ENCODE measurements around the gene PCDHB7. TPM values are rescaled to one million over a fixed set of nuclear protein-coding genes. Genes with fewer than 3 reads are reported as not detected.
"Not testable (repeated sequence)": the region's sequence is repeated elsewhere in the genome, so short reads cannot be mapped to it uniquely, and the experiment has no call there.

PCDHB7 gene
- total RNA-seq, 2 donors from 2014 or later: not detected

- H3K4me1 Mint-ChIP-seq (ENCODE audit: low read depth): no peaks in the 10 kb centered on the region
- H3K4me3 Mint-ChIP-seq: no peak overlapping the region
- ATAC-seq (replicated peaks in 1 of 2) (no peak), DNase-seq (no peak)
- H3K27ac Mint-ChIP-seq: no peak overlapping the region
- H3K9me3 Mint-ChIP-seq: peaks cover 7 to 10% of the 10 kb centered on the region in 2 donors
- H3K27me3 Mint-ChIP-seq (ENCODE audit: low read depth): peaks cover 27% of the 10 kb centered on the region
- H3K36me3 Mint-ChIP-seq (ENCODE audit: insufficient read depth in 2 of 2): peaks cover 6 to 15% of the 10 kb centered on the region in 2 donors
Measured at GRCh38 chr5:141155540-141156374, 16.7 kb upstream of the PCDHB7 start.

GRCh38 chr5:141157356-141157755 lies 15.1 kb upstream of the PCDHB7 start:
- H3K36me3 Mint-ChIP-seq (ENCODE audit: insufficient read depth in 2 of 2); H3K4me1 Mint-ChIP-seq (ENCODE audit: low read depth); ATAC-seq (replicated peaks in 1 of 2); H3K9me3 Mint-ChIP-seq; H3K4me3 Mint-ChIP-seq; DNase-seq; H3K27ac Mint-ChIP-seq: not testable (repeated sequence)
- H3K27me3 Mint-ChIP-seq (ENCODE audit: low read depth): peaks cover 19% of the 10 kb centered on the region

GRCh38 chr5:141157901-141158300 lies 14.5 kb upstream of the PCDHB7 start:
- H3K4me1 Mint-ChIP-seq (ENCODE audit: low read depth); H3K27ac Mint-ChIP-seq; H3K9me3 Mint-ChIP-seq; H3K4me3 Mint-ChIP-seq; H3K36me3 Mint-ChIP-seq (ENCODE audit: insufficient read depth in 2 of 2); ATAC-seq (replicated peaks in 1 of 2); DNase-seq: not testable (repeated sequence)
- peaks cover 14% of the 10 kb centered on the region for H3K27me3 Mint-ChIP-seq (ENCODE audit: low read depth)

GRCh38 chr5:141174291-141175104 lies 2.1 kb downstream of the PCDHB7 start:
- not testable (repeated sequence) for H3K4me1 Mint-ChIP-seq (ENCODE audit: low read depth); H3K4me3 Mint-ChIP-seq; H3K27me3 Mint-ChIP-seq (ENCODE audit: low read depth); DNase-seq; H3K27ac Mint-ChIP-seq; ATAC-seq (replicated peaks in 1 of 2); H3K36me3 Mint-ChIP-seq (ENCODE audit: insufficient read depth in 2 of 2); H3K9me3 Mint-ChIP-seq

GRCh38 chr5:141175933-141176332 lies 3.5 kb downstream of the PCDHB7 start:
- no peak overlapping the region for H3K27ac Mint-ChIP-seq
- no peak for ATAC-seq (replicated peaks in 1 of 2)
- H3K4me1 Mint-ChIP-seq (ENCODE audit: low read depth): peaks cover 3% of the 10 kb centered on the region
- peaks cover 3 to 4% of the 10 kb centered on the region in 2 donors for H3K36me3 Mint-ChIP-seq (ENCODE audit: insufficient read depth in 2 of 2)
- no peaks in the 10 kb centered on the region for H3K9me3 Mint-ChIP-seq
- H3K27me3 Mint-ChIP-seq (ENCODE audit: low read depth): peaks cover 9% of the 10 kb centered on the region
- H3K4me3 Mint-ChIP-seq: no peak overlapping the region
- DNase-seq: no peak

GRCh38 chr5:141177577-141178191 lies 5.2 kb downstream of the PCDHB7 start, which contains the start of gene PCDHB8:
Gene PCDHB8 (plus strand): TSS chr5:141177790. CDS start chr5:141178035, 245 bp downstream.
- H3K4me1 Mint-ChIP-seq (ENCODE audit: low read depth); ATAC-seq (replicated peaks in 1 of 2); H3K27ac Mint-ChIP-seq; H3K9me3 Mint-ChIP-seq; H3K4me3 Mint-ChIP-seq; DNase-seq; H3K36me3 Mint-ChIP-seq (ENCODE audit: insufficient read depth in 2 of 2): not testable (repeated sequence)
- peaks cover 18% of the 10 kb centered on the region for H3K27me3 Mint-ChIP-seq (ENCODE audit: low read depth)

- not testable (repeated sequence) for H3K36me3 Mint-ChIP-seq (ENCODE audit: insufficient read depth in 2 of 2); H3K27ac Mint-ChIP-seq; DNase-seq; H3K9me3 Mint-ChIP-seq; H3K4me1 Mint-ChIP-seq (ENCODE audit: low read depth); H3K4me3 Mint-ChIP-seq; ATAC-seq (replicated peaks in 1 of 2)
- H3K27me3 Mint-ChIP-seq (ENCODE audit: low read depth): peaks cover 20% of the 10 kb centered on the region
Measured at GRCh38 chr5:141179371-141179770, 6.9 kb downstream of the PCDHB7 start.

GRCh38 chr5:141179876-141180275 lies 7.4 kb downstream of the PCDHB7 start:
- Mint-ChIP-seq H3K27me3 (ENCODE audit: low read depth) (peaks cover 25% of the 10 kb centered on the region), H3K36me3 (ENCODE audit: insufficient read depth in 2 of 2) (peaks cover 0 to 13% of the 10 kb centered on the region in 2 donors)
- not testable (repeated sequence) for H3K27ac Mint-ChIP-seq; H3K9me3 Mint-ChIP-seq; H3K4me3 Mint-ChIP-seq; ATAC-seq (replicated peaks in 1 of 2); H3K4me1 Mint-ChIP-seq (ENCODE audit: low read depth); DNase-seq

GRCh38 chr5:141180313-141180712 lies 7.9 kb downstream of the PCDHB7 start:
- no peaks in the 10 kb centered on the region for H3K4me1 Mint-ChIP-seq (ENCODE audit: low read depth)
- H3K4me3 Mint-ChIP-seq: no peak overlapping the region
- H3K36me3 Mint-ChIP-seq (ENCODE audit: insufficient read depth in 2 of 2): peaks cover 0 to 14% of the 10 kb centered on the region in 2 donors
- no peak for DNase-seq
- H3K27ac Mint-ChIP-seq: no peak overlapping the region
- peaks cover 25% of the 10 kb centered on the region for H3K27me3 Mint-ChIP-seq (ENCODE audit: low read depth)
- ATAC-seq (replicated peaks in 1 of 2): no peak
- H3K9me3 Mint-ChIP-seq: peaks cover 2 to 6% of the 10 kb centered on the region in 2 donors

GRCh38 chr5:141182248-141182647 lies 9.8 kb downstream of the PCDHB7 start, which contains the start of gene PCDHB16:
Gene PCDHB16 (plus strand): TSS chr5:141182387. CDS start chr5:141182560, 173 bp downstream.
- Mint-ChIP-seq H3K27me3 (ENCODE audit: low read depth) (peaks cover 38% of the 10 kb centered on the region), H3K4me3 (no peak within 1 kb of the TSS), H3K9me3 (peaks cover 2 to 10% of the 10 kb centered on the region in 2 donors), H3K4me1 (ENCODE audit: low read depth) (no peaks in the 10 kb centered on the region), H3K27ac (no peak within 1 kb of the TSS), H3K36me3 (ENCODE audit: insufficient read depth in 2 of 2) (peaks cover 4 to 20% of the 10 kb centered on the region in 2 donors)
- DNase-seq (no peak), ATAC-seq (replicated peaks in 1 of 2) (no peak)

- not testable (repeated sequence) for H3K4me1 Mint-ChIP-seq (ENCODE audit: low read depth); ATAC-seq (replicated peaks in 1 of 2); H3K27ac Mint-ChIP-seq; DNase-seq; H3K4me3 Mint-ChIP-seq
- H3K9me3 Mint-ChIP-seq: peaks cover 2 to 15% of the 10 kb centered on the region in 2 donors
- H3K36me3 Mint-ChIP-seq (ENCODE audit: insufficient read depth in 2 of 2): peaks cover 7 to 25% of the 10 kb centered on the region in 2 donors
- peaks cover 53% of the 10 kb centered on the region for H3K27me3 Mint-ChIP-seq (ENCODE audit: low read depth)
Measured at GRCh38 chr5:141184117-141184855, 11.8 kb downstream of the PCDHB7 start.

GRCh38 chr5:141186897-141187512 lies 14.6 kb downstream of the PCDHB7 start, which contains the start of gene PCDHB9:
Gene PCDHB9 (plus strand): TSS chr5:141187161. CDS start chr5:141187319, 158 bp downstream.
- peak within 1 kb of the TSS; percentile 9 to 27 for H3K4me3 Mint-ChIP-seq
- no peak for ATAC-seq (replicated peaks in 1 of 2)
- peak; percentile 32 to 36 for DNase-seq
- H3K27ac Mint-ChIP-seq: no peak within 1 kb of the TSS
- peaks cover 57% of the 10 kb centered on the region for H3K27me3 Mint-ChIP-seq (ENCODE audit: low read depth)
- peaks cover 2 to 15% of the 10 kb centered on the region in 2 donors for H3K9me3 Mint-ChIP-seq
- no peaks in the 10 kb centered on the region for H3K4me1 Mint-ChIP-seq (ENCODE audit: low read depth)
- peaks cover 9 to 21% of the 10 kb centered on the region in 2 donors for H3K36me3 Mint-ChIP-seq (ENCODE audit: insufficient read depth in 2 of 2)
